K562 (cell line): ENCODE measurements around the gene ZNF23. TPM values are rescaled to one million over a fixed set of nuclear protein-coding genes. Genes with fewer than 3 reads are reported as not detected.
A peak's percentile ranks its signal among the peaks of the same experiment; 100 is the strongest.

Experiments
- BRF2 ChIP-seq: IDR thresholded peaks from 3 replicates; pipeline ENCODE4 v1.6.1; 2011; ENCODE audit warnings: borderline replicate concordance, mild to moderate bottlenecking; ENCODE audit not compliant: insufficient read length, insufficient read depth
- CHD4 ChIP-seq: fragments of 200-600 bp; sonication (generic); IDR thresholded peaks from 3 replicates; pipeline ENCODE4 v1.6.1; 2012; ENCODE audit warnings: low read depth, mild to moderate bottlenecking, mixed read lengths, low read length, inconsistent platforms; ENCODE audit not compliant: insufficient read depth, insufficient replicate concordance, poor library complexity, severe bottlenecking
- MXI1 ChIP-seq: IDR thresholded peaks from 2 replicates; pipeline ENCODE4 v1.6.1; 2011; ENCODE audit warnings: low read depth, mild to moderate bottlenecking, improper control_type of control experiment, low read length
- SIX5 ChIP-seq, 2 experiments: IDR thresholded peaks; 2 replicates each; pipeline ENCODE4 v1.6.1; 2011; ENCODE audit warnings: low read length in 2 of 2, borderline replicate concordance in 1 of 2, low read depth in 1 of 2, mild to moderate bottlenecking in 1 of 2, moderate library complexity in 1 of 2; ENCODE audit not compliant: insufficient read depth in 1 of 2
- SNRNP70 ChIP-seq: fragments of 200-400 bp; formaldehyde crosslinking; optimal IDR thresholded peaks from 2 replicates; pipeline ENCODE3; 2017; ENCODE audit warnings: low read depth, low read length
- TEAD1 ChIP-seq, 2 experiments: fragments of 450-650 bp in 1 of 2; sonication (generic) in 1 of 2; formaldehyde crosslinking; IDR thresholded peaks; 2 replicates each; pipeline versions ENCODE4 v1.4.0 to v1.8.0; 2020 to 2022; ENCODE audit warnings: mild to moderate bottlenecking in 2 of 2, missing genetic modification reagents in 1 of 2
- THRB ChIP-seq: fragments of 450-650 bp; formaldehyde crosslinking; conservative IDR thresholded peaks from 2 replicates; pipeline ENCODE4 v1.4.0; 2022; ENCODE audit warnings: mild to moderate bottlenecking, missing genetic modification characterization
- ZNF133 ChIP-seq: fragments of 250-450 bp; sonication (Bioruptor Pico); IDR thresholded peaks from 2 replicates; pipeline ENCODE4 v1.4.0; 2020; ENCODE audit warnings: mild to moderate bottlenecking
- ZNF24 ChIP-seq: fragments of 450-650 bp; IDR thresholded peaks from 2 replicates; pipeline ENCODE4 v1.6.1; 2016
- polyA plus RNA-seq, 8 experiments: library from polyadenylated mRNA; depleted of rRNA in 4 of 8; stranded (reverse) in 5 of 8; unstranded in 3 of 8; fragments of >200 nt; fragmentation: Nextera tagmentation in 2 of 8; fragmentation: Illumina TruSeq in 1 of 8; extraction: Ambion mirVana in 2 of 8; extraction: Trizol in 1 of 8; gene quantifications; 2 replicates each; pipeline versions ENCODE4 v1.2.1 to v1.2.3, GENCODE V29; 2011 to 2014; ENCODE audit warnings: inconsistent platforms in 1 of 8, missing spikeins in 1 of 8
- total RNA-seq, 7 experiments: library from RNA; depleted of rRNA in 6 of 7; stranded (reverse); fragments of >200 nt in 6 of 7; fragmentation: Illumina TruSeq in 2 of 7; extraction: Trizol in 2 of 7; gene quantifications; 2 replicates each; pipeline versions ENCODE4 v1.2.1 to v1.2.3, GENCODE V29; 2011 to 2021; ENCODE audit warnings: low replicate concordance in 1 of 7
- TF ChIP-seq, protein P1 (sequence below): fragments of 450-650 bp; IDR thresholded peaks from 2 replicates; pipeline ENCODE4 v1.6.1; 2016; ENCODE audit warnings: mild to moderate bottlenecking, moderate library complexity

The ZNF23 gene
- total and polyA plus RNA-seq, 9 of the 15 experiments (the other 6 are each of a cell fraction or from before 2014, with no cell fraction given): 4.7 to 13.4 (median 11.2) TPM

- TF ChIP-seq THRB (CRISPR knock-in tag) (peak; percentile 73; the same call in 1 of the 2 replicates), BRF2 (no peak), SNRNP70 (no peak), CHD4 (no peak), MXI1 (no peak), TEAD1 (CRISPR knock-in tag; IDR thresholded peaks at IDR 0.05) (0 out of 4 replicates have a peak, but pooled peaks of 1 of the 2 experiments have one; percentile 58), SIX5 (IDR thresholded peaks at IDR 0.05; ENCODE audit: borderline replicate concordance in 1 of 2, insufficient read depth in 1 of 2, low read depth in 1 of 2, low read length in 2 of 2) (no peak), ZNF133 (CRISPR knock-in tag) (no peak), ZNF24 (no peak)
- TF ChIP-seq, protein P1, sequence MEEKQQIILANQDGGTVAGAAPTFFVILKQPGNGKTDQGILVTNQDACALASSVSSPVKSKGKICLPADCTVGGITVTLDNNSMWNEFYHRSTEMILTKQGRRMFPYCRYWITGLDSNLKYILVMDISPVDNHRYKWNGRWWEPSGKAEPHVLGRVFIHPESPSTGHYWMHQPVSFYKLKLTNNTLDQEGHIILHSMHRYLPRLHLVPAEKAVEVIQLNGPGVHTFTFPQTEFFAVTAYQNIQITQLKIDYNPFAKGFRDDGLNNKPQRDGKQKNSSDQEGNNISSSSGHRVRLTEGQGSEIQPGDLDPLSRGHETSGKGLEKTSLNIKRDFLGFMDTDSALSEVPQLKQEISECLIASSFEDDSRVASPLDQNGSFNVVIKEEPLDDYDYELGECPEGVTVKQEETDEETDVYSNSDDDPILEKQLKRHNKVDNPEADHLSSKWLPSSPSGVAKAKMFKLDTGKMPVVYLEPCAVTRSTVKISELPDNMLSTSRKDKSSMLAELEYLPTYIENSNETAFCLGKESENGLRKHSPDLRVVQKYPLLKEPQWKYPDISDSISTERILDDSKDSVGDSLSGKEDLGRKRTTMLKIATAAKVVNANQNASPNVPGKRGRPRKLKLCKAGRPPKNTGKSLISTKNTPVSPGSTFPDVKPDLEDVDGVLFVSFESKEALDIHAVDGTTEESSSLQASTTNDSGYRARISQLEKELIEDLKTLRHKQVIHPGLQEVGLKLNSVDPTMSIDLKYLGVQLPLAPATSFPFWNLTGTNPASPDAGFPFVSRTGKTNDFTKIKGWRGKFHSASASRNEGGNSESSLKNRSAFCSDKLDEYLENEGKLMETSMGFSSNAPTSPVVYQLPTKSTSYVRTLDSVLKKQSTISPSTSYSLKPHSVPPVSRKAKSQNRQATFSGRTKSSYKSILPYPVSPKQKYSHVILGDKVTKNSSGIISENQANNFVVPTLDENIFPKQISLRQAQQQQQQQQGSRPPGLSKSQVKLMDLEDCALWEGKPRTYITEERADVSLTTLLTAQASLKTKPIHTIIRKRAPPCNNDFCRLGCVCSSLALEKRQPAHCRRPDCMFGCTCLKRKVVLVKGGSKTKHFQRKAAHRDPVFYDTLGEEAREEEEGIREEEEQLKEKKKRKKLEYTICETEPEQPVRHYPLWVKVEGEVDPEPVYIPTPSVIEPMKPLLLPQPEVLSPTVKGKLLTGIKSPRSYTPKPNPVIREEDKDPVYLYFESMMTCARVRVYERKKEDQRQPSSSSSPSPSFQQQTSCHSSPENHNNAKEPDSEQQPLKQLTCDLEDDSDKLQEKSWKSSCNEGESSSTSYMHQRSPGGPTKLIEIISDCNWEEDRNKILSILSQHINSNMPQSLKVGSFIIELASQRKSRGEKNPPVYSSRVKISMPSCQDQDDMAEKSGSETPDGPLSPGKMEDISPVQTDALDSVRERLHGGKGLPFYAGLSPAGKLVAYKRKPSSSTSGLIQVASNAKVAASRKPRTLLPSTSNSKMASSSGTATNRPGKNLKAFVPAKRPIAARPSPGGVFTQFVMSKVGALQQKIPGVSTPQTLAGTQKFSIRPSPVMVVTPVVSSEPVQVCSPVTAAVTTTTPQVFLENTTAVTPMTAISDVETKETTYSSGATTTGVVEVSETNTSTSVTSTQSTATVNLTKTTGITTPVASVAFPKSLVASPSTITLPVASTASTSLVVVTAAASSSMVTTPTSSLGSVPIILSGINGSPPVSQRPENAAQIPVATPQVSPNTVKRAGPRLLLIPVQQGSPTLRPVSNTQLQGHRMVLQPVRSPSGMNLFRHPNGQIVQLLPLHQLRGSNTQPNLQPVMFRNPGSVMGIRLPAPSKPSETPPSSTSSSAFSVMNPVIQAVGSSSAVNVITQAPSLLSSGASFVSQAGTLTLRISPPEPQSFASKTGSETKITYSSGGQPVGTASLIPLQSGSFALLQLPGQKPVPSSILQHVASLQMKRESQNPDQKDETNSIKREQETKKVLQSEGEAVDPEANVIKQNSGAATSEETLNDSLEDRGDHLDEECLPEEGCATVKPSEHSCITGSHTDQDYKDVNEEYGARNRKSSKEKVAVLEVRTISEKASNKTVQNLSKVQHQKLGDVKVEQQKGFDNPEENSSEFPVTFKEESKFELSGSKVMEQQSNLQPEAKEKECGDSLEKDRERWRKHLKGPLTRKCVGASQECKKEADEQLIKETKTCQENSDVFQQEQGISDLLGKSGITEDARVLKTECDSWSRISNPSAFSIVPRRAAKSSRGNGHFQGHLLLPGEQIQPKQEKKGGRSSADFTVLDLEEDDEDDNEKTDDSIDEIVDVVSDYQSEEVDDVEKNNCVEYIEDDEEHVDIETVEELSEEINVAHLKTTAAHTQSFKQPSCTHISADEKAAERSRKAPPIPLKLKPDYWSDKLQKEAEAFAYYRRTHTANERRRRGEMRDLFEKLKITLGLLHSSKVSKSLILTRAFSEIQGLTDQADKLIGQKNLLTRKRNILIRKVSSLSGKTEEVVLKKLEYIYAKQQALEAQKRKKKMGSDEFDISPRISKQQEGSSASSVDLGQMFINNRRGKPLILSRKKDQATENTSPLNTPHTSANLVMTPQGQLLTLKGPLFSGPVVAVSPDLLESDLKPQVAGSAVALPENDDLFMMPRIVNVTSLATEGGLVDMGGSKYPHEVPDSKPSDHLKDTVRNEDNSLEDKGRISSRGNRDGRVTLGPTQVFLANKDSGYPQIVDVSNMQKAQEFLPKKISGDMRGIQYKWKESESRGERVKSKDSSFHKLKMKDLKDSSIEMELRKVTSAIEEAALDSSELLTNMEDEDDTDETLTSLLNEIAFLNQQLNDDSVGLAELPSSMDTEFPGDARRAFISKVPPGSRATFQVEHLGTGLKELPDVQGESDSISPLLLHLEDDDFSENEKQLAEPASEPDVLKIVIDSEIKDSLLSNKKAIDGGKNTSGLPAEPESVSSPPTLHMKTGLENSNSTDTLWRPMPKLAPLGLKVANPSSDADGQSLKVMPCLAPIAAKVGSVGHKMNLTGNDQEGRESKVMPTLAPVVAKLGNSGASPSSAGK: peak; percentile 26; the same call in 1 of the 2 replicates
Observed at GRCh38 chr16:71484006-71484893, 22.2 kb upstream of the ZNF23 start (continued).
